Keratinocyte (primary cell): Measurements from ENCODE around the gene ICAM4.

ENCODE experiments used
- EZH2 ChIP-seq: IDR thresholded peaks from one replicate; pipeline ENCODE4 v1.6.1; 2012; ENCODE audit warnings: inconsistent platforms, mild to moderate bottlenecking, low read length, moderate library complexity
- TF ChIP-seq, protein P1 (sequence below), 3 experiments: IDR thresholded peaks in 1 of 3; conservative IDR thresholded peaks in 1 of 3; optimal IDR thresholded peaks in 1 of 3; 2 replicates in 2 of 3; 3 replicates in 1 of 3; pipeline versions ENCODE3 to v1.5.1; 2011; ENCODE audit warnings: low read length in 3 of 3, mild to moderate bottlenecking in 3 of 3, moderate library complexity in 2 of 3, control low read depth in 1 of 3, inconsistent platforms in 1 of 3; ENCODE audit not compliant: insufficient read depth in 2 of 3; ENCODE audit errors: extremely low read depth in 1 of 3

DNA sequence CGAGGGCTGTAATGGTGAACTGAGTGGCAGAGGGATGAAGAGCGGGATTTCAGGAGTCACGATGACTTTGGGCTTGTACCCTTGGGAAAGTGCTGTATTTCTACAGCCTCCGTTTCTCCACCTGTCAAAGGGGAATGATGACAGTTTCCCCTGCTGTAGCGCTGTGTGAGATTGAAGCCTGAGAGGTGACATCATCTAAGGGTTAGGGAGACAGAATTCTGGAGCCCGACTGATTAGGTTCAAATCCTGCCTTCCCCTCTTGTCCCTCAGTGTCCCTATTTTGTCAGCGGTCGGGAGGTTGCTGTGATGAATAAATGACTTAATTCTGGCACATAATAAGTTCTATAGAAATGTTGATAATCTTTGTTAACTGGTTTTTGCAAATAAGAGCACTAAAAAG, 34.0 kb upstream of the ICAM4 start:
- TF ChIP-seq, protein P1, sequence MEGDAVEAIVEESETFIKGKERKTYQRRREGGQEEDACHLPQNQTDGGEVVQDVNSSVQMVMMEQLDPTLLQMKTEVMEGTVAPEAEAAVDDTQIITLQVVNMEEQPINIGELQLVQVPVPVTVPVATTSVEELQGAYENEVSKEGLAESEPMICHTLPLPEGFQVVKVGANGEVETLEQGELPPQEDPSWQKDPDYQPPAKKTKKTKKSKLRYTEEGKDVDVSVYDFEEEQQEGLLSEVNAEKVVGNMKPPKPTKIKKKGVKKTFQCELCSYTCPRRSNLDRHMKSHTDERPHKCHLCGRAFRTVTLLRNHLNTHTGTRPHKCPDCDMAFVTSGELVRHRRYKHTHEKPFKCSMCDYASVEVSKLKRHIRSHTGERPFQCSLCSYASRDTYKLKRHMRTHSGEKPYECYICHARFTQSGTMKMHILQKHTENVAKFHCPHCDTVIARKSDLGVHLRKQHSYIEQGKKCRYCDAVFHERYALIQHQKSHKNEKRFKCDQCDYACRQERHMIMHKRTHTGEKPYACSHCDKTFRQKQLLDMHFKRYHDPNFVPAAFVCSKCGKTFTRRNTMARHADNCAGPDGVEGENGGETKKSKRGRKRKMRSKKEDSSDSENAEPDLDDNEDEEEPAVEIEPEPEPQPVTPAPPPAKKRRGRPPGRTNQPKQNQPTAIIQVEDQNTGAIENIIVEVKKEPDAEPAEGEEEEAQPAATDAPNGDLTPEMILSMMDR (optimal IDR thresholded peaks at IDR 0.05 in 1 of 3, IDR thresholded peaks at IDR 0.05 in 1 of 3, conservative IDR thresholded peaks at IDR 0.05 in 1 of 3; ENCODE audit: extremely low read depth in 1 of 3, insufficient read depth in 2 of 3, low read length in 3 of 3), result no peak
- no peak for TF ChIP-seq EZH2
